ENCODE results near the gene CAMTA1. TPM values are rescaled to one million over a fixed set of nuclear protein-coding genes. Genes with fewer than 3 reads are reported as not detected.
A peak's percentile ranks its signal among the peaks of the same experiment; 100 is the strongest.

The CAMTA1 gene
- total RNA-seq, 1 experiment from 2014 or later = 85.2 TPM

GRCh38 chr1:7467476-7468175, 682.4 kb downstream of the CAMTA1 start:
- CTCF ChIA-PET = no interaction called here
- POLR2A ChIA-PET (ENCODE audit: low non-redundant PET) = no interaction called here
- TF ChIP-seq EZH2 (IDR thresholded peaks at IDR 0.05; ENCODE audit: borderline replicate concordance, low read depth, low read length, poor library complexity, severe bottlenecking) = no peak
- TF ChIP-seq, protein P1, sequence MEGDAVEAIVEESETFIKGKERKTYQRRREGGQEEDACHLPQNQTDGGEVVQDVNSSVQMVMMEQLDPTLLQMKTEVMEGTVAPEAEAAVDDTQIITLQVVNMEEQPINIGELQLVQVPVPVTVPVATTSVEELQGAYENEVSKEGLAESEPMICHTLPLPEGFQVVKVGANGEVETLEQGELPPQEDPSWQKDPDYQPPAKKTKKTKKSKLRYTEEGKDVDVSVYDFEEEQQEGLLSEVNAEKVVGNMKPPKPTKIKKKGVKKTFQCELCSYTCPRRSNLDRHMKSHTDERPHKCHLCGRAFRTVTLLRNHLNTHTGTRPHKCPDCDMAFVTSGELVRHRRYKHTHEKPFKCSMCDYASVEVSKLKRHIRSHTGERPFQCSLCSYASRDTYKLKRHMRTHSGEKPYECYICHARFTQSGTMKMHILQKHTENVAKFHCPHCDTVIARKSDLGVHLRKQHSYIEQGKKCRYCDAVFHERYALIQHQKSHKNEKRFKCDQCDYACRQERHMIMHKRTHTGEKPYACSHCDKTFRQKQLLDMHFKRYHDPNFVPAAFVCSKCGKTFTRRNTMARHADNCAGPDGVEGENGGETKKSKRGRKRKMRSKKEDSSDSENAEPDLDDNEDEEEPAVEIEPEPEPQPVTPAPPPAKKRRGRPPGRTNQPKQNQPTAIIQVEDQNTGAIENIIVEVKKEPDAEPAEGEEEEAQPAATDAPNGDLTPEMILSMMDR (conservative IDR thresholded peaks at IDR 0.05; ENCODE audit: low read depth, low read length) = no peak

GRCh38 chr1:7468248-7468647, 683.0 kb downstream of the CAMTA1 start:
- CTCF ChIA-PET = no interaction called here
- no TSS peak for BruUV-seq (replicated peaks)
- TF ChIP-seq EZH2 (IDR thresholded peaks at IDR 0.05; ENCODE audit: borderline replicate concordance, low read depth, low read length, poor library complexity, severe bottlenecking) = no peak
- TF ChIP-seq, protein P1 (conservative IDR thresholded peaks at IDR 0.05; ENCODE audit: low read depth, low read length) = no peak
- Histone ChIP-seq H3K36me3 (ENCODE audit: insufficient read depth, low read length, poor library complexity, severe bottlenecking) (no peaks in the 10 kb centered on the region), H3K27me3 (replicated peaks; ENCODE audit: insufficient read depth, low read depth, low read length, poor library complexity) (no peaks in the 10 kb centered on the region), H3K27ac (ENCODE audit: low read depth, low read length, poor library complexity, severe bottlenecking) (no peak overlapping the region), H3K4me1 (ENCODE audit: insufficient read depth, low read length, poor library complexity, severe bottlenecking) (peaks cover 22% of the 10 kb centered on the region), H3K9me3 (ENCODE audit: low read depth, low read length, poor library complexity, severe bottlenecking) (no peaks in the 10 kb centered on the region), H3K4me3 (ENCODE audit: low read depth, low read length, poor library complexity, severe bottlenecking) (no peak overlapping the region)
- POLR2A ChIA-PET (ENCODE audit: low non-redundant PET) = no interaction called here
- DNase-seq (ENCODE audit: low spot score) = no peak
- intact Hi-C loops (cut with micrococcal nuclease; ENCODE audit: unreplicated experiment) = no loop called here

More at GRCh38 chr1:7467476-7468175, 682.4 kb downstream of the CAMTA1 start:
- Histone ChIP-seq H3K4me1 (ENCODE audit: insufficient read depth, low read length, poor library complexity, severe bottlenecking) (peaks cover 22% of the 10 kb centered on the region), H3K4me3 (ENCODE audit: low read depth, low read length, poor library complexity, severe bottlenecking) (no peak overlapping the region), H3K27me3 (replicated peaks; ENCODE audit: insufficient read depth, low read depth, low read length, poor library complexity) (no peaks in the 10 kb centered on the region), H3K36me3 (ENCODE audit: insufficient read depth, low read length, poor library complexity, severe bottlenecking) (no peaks in the 10 kb centered on the region), H3K27ac (ENCODE audit: low read depth, low read length, poor library complexity, severe bottlenecking) (no peak overlapping the region), H3K9me3 (ENCODE audit: low read depth, low read length, poor library complexity, severe bottlenecking) (no peaks in the 10 kb centered on the region)
- intact Hi-C loops (cut with micrococcal nuclease; ENCODE audit: unreplicated experiment) = no loop called here
- BruUV-seq (replicated peaks) = no TSS peak
- no peak for DNase-seq (ENCODE audit: low spot score)

DNA sequence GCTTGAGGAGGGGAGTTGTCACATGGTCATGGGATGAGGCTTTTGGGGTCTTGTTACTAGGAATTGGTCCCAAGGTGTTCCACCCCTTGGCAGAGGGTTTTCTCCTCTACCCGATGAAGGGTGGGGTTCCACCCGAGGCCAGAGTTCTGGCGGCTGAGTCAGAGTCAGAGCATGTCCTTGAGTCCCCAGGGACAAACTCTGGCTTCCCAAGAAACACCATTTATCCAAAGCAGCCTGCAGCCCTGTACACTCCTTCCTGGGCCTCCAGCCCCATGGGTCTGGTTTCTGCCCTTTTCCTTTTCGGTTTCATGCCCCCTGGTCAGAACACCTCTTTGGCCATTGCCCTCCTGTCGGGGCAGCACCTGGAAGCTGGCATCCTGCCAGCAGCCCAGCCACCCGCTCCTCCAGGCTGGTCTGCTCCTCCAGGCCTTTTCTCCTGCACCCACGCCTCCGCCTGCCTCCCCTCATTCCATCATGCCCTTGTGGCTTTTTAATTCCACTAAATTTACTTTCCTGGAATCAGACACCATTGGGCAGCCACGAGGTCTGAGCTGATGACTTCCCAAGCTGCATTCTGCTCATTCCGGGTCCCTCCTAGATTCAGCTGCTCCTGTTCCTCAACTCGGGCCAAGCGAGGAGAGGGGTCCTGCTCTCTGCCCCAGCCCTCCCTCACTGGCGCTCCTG, 684.1 kb downstream of the CAMTA1 start:
- POLR2A ChIA-PET (ENCODE audit: low non-redundant PET) = no interaction called here
- peak; percentile 58 for DNase-seq (ENCODE audit: low spot score)
- TF ChIP-seq EZH2 (IDR thresholded peaks at IDR 0.05; ENCODE audit: borderline replicate concordance, low read depth, low read length, poor library complexity, severe bottlenecking) = no peak
- TF ChIP-seq, protein P1 (conservative IDR thresholded peaks at IDR 0.05; ENCODE audit: low read depth, low read length) = no peak

More for the DNA sequence above, 684.1 kb downstream of the CAMTA1 start:
- intact Hi-C loops (cut with micrococcal nuclease; ENCODE audit: unreplicated experiment) = no loop called here
- Histone ChIP-seq H3K27me3 (replicated peaks; ENCODE audit: insufficient read depth, low read depth, low read length, poor library complexity) (no peaks in the 10 kb centered on the region), H3K36me3 (ENCODE audit: insufficient read depth, low read length, poor library complexity, severe bottlenecking) (no peaks in the 10 kb centered on the region), H3K4me1 (ENCODE audit: insufficient read depth, low read length, poor library complexity, severe bottlenecking) (peaks cover 22% of the 10 kb centered on the region), H3K4me3 (ENCODE audit: low read depth, low read length, poor library complexity, severe bottlenecking) (no peak overlapping the region), H3K9me3 (ENCODE audit: low read depth, low read length, poor library complexity, severe bottlenecking) (no peaks in the 10 kb centered on the region), H3K27ac (ENCODE audit: low read depth, low read length, poor library complexity, severe bottlenecking) (no peak overlapping the region)
- BruUV-seq (replicated peaks) = no TSS peak
- CTCF ChIA-PET = no interaction called here

Measured in A673 (cell line).